SK-N-SH treated with all-trans-retinoic acid at 6 μM for 48 hours (cell line): ENCODE results near the gene OSER1.

ENCODE experiments used
- PPARA ChIP-seq: fragments of 250-450 bp; sonication (Bioruptor Pico); IDR thresholded peaks from 2 replicates; pipeline ENCODE4 v1.5.0; 2020; ENCODE audit warnings: mild to moderate bottlenecking, borderline replicate concordance
- ZFP3 ChIP-seq: fragments of 250-450 bp; sonication (Bioruptor Pico); IDR thresholded peaks from 2 replicates; pipeline ENCODE4 v1.5.0; 2020; ENCODE audit warnings: mild to moderate bottlenecking, moderate library complexity
- TF ChIP-seq, protein P1 (sequence below): fragments of 250-450 bp; sonication (Bioruptor Pico); IDR thresholded peaks from 2 replicates; pipeline ENCODE4 v1.8.0; 2020; ENCODE audit warnings: mild to moderate bottlenecking, moderate library complexity, borderline replicate concordance

DNA sequence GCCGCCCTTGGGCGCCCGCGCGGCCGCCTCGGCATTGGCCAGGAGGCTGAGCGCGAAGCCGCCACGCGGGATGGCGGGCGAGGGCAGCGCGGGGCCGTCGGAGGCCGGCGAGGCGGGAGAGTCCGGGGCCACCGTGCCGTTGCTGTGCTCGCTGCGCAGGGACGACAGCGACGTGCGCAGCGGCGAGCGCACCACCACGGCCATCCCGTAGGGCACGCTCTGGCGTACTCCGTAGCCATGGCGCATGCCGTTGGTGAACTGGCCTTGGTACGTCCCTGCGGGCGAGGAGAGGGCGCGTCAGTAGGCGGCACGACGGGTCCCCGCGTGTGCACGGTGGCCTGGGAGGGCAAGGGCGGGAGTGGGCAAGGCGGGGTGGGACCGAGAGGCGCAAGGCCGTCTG is 50.4 kb downstream of the OSER1 start:
- no peak for TF ChIP-seq PPARA (CRISPR knock-in tag)
- TF ChIP-seq, protein P1, sequence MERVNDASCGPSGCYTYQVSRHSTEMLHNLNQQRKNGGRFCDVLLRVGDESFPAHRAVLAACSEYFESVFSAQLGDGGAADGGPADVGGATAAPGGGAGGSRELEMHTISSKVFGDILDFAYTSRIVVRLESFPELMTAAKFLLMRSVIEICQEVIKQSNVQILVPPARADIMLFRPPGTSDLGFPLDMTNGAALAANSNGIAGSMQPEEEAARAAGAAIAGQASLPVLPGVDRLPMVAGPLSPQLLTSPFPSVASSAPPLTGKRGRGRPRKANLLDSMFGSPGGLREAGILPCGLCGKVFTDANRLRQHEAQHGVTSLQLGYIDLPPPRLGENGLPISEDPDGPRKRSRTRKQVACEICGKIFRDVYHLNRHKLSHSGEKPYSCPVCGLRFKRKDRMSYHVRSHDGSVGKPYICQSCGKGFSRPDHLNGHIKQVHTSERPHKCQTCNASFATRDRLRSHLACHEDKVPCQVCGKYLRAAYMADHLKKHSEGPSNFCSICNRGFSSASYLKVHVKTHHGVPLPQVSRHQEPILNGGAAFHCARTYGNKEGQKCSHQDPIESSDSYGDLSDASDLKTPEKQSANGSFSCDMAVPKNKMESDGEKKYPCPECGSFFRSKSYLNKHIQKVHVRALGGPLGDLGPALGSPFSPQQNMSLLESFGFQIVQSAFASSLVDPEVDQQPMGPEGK (CRISPR knock-in tag) = no peak
- no peak for TF ChIP-seq ZFP3 (CRISPR knock-in tag)
